ENCODE measurements around the gene PLEKHA1.

PLEKHA1 gene

GRCh38 chr10:122462533-122463465 is 88.3 kb downstream of the PLEKHA1 start:
- DNase-seq, result no peak

GRCh38 chr10:122463466-122464249 is 89.2 kb downstream of the PLEKHA1 start:
- no peak for DNase-seq

- DNase-seq, result no peak
Observed at GRCh38 chr10:122464250-122464510, 89.7 kb downstream of the PLEKHA1 start.

- DNase-seq, result no peak
Observed at GRCh38 chr10:122464586-122464985, 90.1 kb downstream of the PLEKHA1 start.

- DNase-seq, result no peak
Observed at GRCh38 chr10:122465401-122466040, 91.0 kb downstream of the PLEKHA1 start.

GRCh38 chr10:122466951-122467381 is 92.5 kb downstream of the PLEKHA1 start:
- DNase-seq, result no peak

GRCh38 chr10:122467701-122468100 is 93.2 kb downstream of the PLEKHA1 start:
- no peak for DNase-seq

GRCh38 chr10:122468307-122468925 is 93.9 kb downstream of the PLEKHA1 start:
- no peak for DNase-seq

GRCh38 chr10:122468926-122469781 is 94.6 kb downstream of the PLEKHA1 start:
- DNase-seq, result no peak

GRCh38 chr10:122469848-122470247 is 95.3 kb downstream of the PLEKHA1 start:
- DNase-seq, result no peak

- no peak for DNase-seq
Observed at GRCh38 chr10:122471531-122472177, 97.1 kb downstream of the PLEKHA1 start.

- no peak for DNase-seq
Observed at GRCh38 chr10:122473116-122473515, 98.6 kb downstream of the PLEKHA1 start.

- no peak for DNase-seq
Observed at GRCh38 chr10:122474131-122474818, 99.8 kb downstream of the PLEKHA1 start.

GRCh38 chr10:122475100-122475499 is 100.6 kb downstream of the PLEKHA1 start:
- DNase-seq, result no peak

- DNase-seq, result no peak
Observed at GRCh38 chr10:122475591-122476332, 101.3 kb downstream of the PLEKHA1 start.

- DNase-seq, result no peak
Observed at GRCh38 chr10:122476333-122476695, 101.8 kb downstream of the PLEKHA1 start.

GRCh38 chr10:122477436-122477835 is 102.9 kb downstream of the PLEKHA1 start:
- no peak for DNase-seq

- no peak for DNase-seq
Observed at GRCh38 chr10:122478971-122479370, 104.5 kb downstream of the PLEKHA1 start.

GRCh38 chr10:122480146-122480833 is 105.8 kb downstream of the PLEKHA1 start:
- DNase-seq, result no peak
